ENCODE data around the gene STIM1. TPM values are rescaled to one million over a fixed set of nuclear protein-coding genes. Genes with fewer than 3 reads are reported as not detected.

The STIM1 gene
- polyA plus RNA-seq, 4 donors, result 31.0 to 36.0 (median 33.7) TPM

GRCh38 chr11:4138497-4138896 lies 283.0 kb downstream of the STIM1 start:
- no peak for DNase-seq (ENCODE audit: low read depth in 4 of 4, low spot score in 3 of 4)

GRCh38 chr11:4140067-4140636 lies 284.7 kb downstream of the STIM1 start:
- DNase-seq (ENCODE audit: low read depth in 4 of 4, low spot score in 3 of 4), result no peak

Other genes starting within 250 kb of the STIM1 start
- gene ART5, start 213.7 kb upstream of the STIM1 start, polyA plus RNA-seq (ENCODE audit: insufficient read length in 4 of 4), result 1 to 10 TPM; 2.8 to 4.3 (median 3.5) TPM
- under 1 TPM in 3 of 4 donors, not detected in 1; 0.10 to 0.19 (median 0.16) TPM for gene ART1, start 210.5 kb upstream of the STIM1 start, polyA plus RNA-seq (ENCODE audit: insufficient read length in 4 of 4)
- gene CHRNA10, start 184.3 kb upstream of the STIM1 start, polyA plus RNA-seq (ENCODE audit: insufficient read length in 4 of 4), result 1 to 10 TPM; 1.4 to 2.6 (median 1.5) TPM
- 10 to 100 TPM; 60.2 to 63.0 (median 61.3) TPM for gene NUP98, start 58.1 kb upstream of the STIM1 start, polyA plus RNA-seq (ENCODE audit: insufficient read length in 4 of 4)
- gene PGAP2, start 47.1 kb upstream of the STIM1 start, polyA plus RNA-seq (ENCODE audit: insufficient read length in 4 of 4), result 10 to 100 TPM; 33.3 to 44.2 (median 37.2) TPM
- gene RHOG, start 14.7 kb upstream of the STIM1 start, polyA plus RNA-seq (ENCODE audit: insufficient read length in 4 of 4), result 10 to 100 TPM; 24.7 to 31.3 (median 25.5) TPM
- 10 to 100 TPM; 66.8 to 82.4 (median 73.6) TPM for gene RRM1, start 239.1 kb downstream of the STIM1 start, polyA plus RNA-seq (ENCODE audit: insufficient read length in 4 of 4)